IPS-18c (cell line): ENCODE measurements around the gene KIR2DL4.
"Not testable (repeated sequence)": the region's sequence is repeated elsewhere in the genome, so short reads cannot be mapped to it uniquely, and the experiment has no call there.

Source experiments
- H3K4me3 ChIP-seq: 2 replicates; pipeline ENCODE4 v1.7.0; 2013; ENCODE audit warnings: low read depth, mild to moderate bottlenecking, low read length, moderate library complexity; ENCODE audit not compliant: insufficient read depth
- H3K9me3 ChIP-seq: one replicate; pipeline ENCODE4 v1.6.1; 2013; ENCODE audit warnings: mild to moderate bottlenecking, low read length, moderate library complexity; ENCODE audit not compliant: control insufficient read depth, insufficient read depth

The KIR2DL4 gene

DNA sequence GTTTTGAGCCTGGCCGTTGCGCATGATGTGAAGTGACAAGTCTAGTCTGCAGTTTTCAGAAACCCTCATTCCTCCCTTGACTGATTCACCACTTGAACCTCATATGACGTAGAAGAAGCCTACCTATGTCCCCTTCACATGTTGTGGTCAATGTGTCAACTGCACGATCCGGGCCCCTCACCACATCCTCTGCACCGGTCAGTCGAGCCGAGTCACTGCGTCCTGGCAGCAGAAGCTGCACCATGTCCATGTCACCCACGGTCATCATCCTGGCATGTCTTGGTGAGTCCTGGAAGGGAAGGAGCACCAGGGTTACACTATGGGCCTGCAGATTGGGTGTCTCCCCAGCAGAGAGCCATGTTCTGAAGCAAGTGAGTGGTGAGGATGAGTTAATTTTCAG is at the start of gene KIR2DL4:
TSS of gene KIR2DL4 (plus strand) at position 201 of the 400 bp plus-strand sequence. CDS start at position 243, 42 bp downstream.
- Histone ChIP-seq H3K4me3 (no peak within 1 kb of the TSS; the same call in 1 of the 2 replicates), H3K9me3 (peaks cover 15% of the 10 kb centered on the region)

DNA sequence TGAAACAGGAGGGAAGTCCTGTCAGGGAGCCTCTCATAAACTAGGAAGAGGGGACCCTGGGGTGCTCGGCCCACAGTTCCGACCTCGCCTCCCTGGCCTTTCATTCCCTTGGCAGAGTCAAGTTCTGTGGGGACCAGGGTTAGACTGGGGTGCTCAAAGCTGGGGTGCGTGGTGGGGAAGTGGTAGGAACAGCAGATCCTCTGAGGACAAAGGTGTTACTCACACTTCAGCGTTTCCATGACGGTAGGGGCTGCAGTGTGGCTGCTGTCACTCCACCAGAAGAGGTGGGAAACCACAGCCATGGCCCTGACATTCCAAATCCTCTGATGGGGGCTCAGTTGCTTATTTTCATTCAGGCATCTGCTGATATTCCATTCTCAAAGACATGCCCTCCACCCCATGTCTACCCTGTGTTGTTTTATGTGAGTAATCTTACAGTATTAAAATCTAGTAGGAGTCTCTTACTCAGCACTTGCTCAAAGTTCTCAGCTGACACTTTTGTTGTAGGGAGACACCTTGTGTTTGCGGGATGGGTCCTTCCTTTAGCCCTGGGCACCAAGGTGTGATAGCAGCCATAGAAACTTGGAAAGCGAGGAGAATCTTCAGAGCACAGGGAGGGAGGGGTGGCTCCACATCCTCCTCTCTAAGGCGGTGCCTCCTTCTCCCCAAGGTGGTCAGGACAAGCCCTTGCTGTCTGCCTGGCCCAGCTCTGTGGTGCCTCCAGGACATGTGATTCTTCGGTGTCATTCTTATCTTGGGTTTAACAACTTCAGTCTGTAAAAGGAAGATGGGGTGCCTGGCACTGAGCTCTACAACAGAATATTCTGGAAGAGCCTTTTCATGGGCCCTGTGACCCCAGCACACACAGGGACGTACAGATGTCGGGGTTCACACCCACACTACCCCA is 47.0 kb upstream of the KIR2DL4 start:
- H3K9me3 ChIP-seq, H3K4me3 ChIP-seq: not testable (repeated sequence)

DNA sequence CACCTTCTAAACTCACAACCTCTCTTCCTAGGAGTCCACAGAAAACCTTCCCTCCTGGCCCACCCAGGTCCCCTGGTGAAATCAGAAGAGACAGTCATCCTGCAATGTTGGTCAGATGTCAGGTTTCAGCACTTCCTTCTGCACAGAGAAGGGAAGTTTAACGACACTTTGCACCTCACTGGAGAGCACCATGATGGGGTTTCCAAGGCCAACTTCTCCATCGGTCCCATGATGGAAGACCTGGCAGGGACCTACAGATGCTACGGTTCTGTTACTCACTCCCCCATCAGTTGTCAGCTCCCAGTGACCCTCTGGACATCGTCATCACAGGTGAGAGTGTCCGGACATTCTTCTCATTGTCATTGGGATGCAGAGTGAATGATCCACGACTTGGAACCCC is 44.8 kb upstream of the KIR2DL4 start:
- not testable (repeated sequence) for H3K9me3 ChIP-seq

DNA sequence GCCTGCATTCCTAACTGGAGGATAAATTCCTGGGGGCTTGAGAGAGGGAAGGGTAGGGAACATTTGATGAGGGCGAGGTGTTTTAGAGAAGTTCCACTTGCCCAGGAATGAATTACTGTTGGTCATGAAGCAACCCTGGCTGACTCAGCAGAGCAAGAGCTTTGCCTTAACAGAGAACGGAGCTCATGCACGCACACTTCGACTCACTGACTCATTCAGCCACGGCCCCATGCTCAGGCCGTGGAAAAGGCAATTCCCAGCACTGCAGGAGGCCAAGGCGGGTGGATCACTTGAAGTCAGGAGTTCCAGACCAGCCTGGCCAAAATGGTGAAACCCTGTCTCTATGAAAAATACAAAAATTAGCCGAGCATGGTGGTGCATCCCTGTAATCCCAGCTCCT is 39.2 kb upstream of the KIR2DL4 start:
- H3K4me3 ChIP-seq, H3K9me3 ChIP-seq: not testable (repeated sequence)

More for the DNA sequence above, 44.8 kb upstream of the KIR2DL4 start:
- H3K4me3 ChIP-seq: not testable (repeated sequence)

DNA sequence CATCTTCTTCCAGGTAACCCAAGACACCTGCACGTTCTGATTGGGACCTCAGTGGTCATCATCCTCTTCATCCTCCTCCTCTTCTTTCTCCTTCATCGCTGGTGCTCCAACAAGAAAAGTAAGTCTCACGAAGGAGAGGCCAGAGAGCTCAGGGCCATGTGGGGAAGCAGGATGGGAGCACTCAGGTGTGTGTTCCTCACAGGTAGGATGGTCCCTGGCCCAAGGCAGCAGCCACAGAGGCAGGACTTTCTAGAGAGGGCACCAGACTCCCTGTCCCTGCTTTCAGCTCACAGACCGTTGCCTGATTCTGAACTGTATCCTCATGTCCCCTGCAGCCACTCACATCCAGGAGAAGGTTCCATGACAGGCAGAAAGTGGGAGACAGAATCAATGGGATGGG is 36.9 kb upstream of the KIR2DL4 start:
- H3K9me3 ChIP-seq, H3K4me3 ChIP-seq: not testable (repeated sequence)

DNA sequence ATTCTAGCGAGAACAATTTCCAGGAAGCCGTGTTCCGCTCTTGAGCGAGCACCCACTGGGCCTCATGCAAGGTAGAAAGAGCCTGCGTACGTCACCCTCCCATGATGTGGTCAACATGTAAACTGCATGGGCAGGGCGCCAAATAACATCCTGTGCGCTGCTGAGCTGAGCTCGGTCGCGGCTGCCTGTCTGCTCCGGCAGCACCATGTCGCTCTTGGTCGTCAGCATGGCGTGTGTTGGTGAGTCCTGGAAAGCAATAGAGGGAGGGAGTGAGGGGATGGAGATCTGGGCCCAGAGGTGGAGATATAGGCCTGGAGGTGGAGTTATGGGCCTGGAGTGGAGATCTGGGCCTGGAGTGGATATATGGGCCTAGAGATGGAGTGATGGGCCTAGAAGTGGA is 33.8 kb upstream of the KIR2DL4 start, which contains the start of gene KIR2DL1:
TSS of gene KIR2DL1 (plus strand) at position 148 of the 400 bp plus-strand sequence. CDS start at position 206, 58 bp downstream.
- H3K4me3 ChIP-seq: not testable (repeated sequence)
- peaks cover 13% of the 10 kb centered on the region for H3K9me3 ChIP-seq

DNA sequence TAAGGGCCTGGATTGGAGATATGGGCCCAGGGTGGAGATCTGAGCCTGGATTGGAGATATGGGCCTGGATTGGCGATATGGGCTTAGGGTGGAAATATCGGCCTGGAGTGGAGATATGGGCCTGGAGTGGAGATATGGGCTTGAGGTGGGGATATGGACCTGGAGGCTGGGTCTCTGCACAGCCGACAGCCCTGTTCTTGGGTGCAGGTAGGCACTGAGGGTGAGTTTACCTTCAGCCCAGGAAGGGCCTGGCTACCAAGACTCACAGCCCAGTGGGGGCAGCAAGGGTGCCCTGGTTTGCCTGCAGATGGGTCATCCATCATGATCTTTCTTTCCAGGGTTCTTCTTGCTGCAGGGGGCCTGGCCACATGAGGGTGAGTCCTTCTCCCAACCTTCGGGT is 32.9 kb upstream of the KIR2DL4 start:
- H3K9me3 ChIP-seq: peaks cover 11% of the 10 kb centered on the region
- H3K4me3 ChIP-seq: not testable (repeated sequence)

DNA sequence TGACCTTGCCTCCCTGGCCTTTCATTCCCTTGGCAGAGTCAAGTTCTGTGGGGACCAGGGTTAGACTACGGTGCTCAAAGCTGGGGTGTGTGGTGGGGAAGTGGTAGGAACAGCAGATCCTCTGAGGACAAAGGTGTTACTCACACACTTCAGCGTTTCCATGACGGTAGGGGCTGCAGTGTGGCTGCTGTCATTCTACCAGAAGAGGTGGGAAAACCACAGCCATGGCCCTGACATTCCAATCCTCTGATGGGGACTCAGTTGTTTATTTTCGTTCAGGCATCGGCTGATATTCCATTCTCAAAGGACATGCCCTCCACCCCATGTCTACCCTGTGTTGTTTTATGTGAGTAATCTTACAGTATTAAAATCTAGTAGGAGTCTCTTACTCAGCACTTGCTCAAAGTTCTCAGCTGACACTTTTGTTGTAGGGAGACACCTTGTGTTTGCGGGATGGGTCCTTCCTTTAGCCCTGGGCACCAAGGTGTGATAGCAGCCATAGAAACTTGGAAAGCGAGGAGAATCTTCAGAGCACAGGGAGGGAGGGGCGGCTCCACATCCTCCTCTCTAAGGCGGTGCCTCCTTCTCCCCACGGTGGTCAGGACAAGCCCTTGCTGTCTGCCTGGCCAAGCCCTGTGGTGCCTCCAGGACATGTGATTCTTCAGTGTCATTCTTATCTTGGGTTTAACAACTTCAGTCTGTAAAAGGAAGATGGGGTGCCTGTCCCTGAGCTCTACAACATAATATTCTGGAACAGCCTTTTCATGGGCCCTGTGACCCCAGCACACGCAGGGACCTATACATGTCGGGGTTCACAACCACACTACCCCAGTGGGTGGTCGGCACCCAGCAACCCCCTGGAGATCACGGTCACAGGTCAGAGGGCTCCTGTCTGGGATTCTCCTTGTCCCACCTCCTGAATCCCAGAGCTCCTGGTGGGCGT is 32.1 kb upstream of the KIR2DL4 start:
- H3K4me3 ChIP-seq: not testable (repeated sequence)
- peaks cover 11% of the 10 kb centered on the region for H3K9me3 ChIP-seq

DNA sequence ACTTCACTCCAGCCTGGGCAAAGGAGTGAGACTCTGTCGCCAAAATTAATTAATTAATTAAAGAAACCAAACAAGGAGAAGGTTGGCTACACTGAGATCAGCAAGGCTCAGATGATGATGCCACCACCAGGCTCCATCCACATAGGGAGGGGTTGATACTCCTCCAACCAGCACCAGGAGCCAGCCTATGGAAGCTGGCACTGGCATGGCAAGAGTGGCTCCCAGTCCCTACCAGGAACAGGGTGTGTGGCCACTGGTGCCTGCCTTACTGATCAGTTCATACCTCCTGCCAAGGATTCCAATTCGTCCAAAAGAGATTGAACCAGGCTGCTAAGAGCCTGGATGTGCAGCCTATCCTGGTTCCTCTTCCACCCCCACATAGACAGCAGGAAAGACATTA is 30.7 kb upstream of the KIR2DL4 start:
- peaks cover 11% of the 10 kb centered on the region for H3K9me3 ChIP-seq
- not testable (repeated sequence) for H3K4me3 ChIP-seq

DNA sequence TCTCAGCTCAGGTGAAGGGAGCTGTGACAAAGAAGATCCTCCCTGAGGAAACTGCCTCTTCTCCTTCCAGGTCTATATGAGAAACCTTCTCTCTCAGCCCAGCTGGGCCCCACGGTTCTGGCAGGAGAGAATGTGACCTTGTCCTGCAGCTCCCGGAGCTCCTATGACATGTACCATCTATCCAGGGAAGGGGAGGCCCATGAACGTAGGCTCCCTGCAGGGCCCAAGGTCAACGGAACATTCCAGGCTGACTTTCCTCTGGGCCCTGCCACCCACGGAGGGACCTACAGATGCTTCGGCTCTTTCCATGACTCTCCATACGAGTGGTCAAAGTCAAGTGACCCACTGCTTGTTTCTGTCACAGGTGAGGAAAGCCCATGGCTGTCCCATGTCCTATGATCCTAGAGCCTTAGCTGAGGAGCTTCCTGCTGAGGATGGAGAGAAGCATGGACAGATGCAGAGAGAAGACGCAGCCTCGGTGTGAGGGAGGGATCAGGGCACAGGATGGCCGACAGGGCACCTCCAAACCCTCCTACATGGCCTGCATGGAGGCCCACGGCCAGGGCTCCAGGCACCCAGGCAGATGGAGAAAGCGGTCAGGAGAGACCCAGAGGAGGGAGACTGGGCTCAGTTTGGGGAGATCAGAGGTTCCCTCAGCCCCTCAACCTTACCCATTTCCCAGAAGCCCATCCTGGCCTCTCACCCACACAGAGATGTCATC is 28.2 kb upstream of the KIR2DL4 start:
- H3K4me3 ChIP-seq: not testable (repeated sequence)
- H3K9me3 ChIP-seq: peaks cover 11% of the 10 kb centered on the region

DNA sequence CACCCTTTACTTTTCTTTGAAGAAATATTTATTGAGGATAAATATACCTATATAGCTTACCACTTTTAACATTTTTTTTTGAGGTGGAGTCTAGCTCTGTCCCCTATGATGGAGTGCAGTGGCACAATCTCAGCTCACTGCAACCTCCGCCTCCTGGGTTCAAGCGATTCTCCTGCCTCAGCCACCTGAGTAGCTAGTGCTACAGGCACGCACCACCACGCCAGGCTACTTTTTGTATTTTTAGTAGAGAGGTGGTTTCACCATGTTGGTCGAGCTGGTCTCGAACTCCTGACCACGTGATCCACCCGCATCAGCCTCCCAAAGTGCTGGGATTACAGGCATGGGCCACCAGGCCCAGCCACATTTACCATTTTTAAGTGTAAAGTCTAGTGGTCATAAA is 27.6 kb upstream of the KIR2DL4 start:
- H3K9me3 ChIP-seq: peaks cover 12% of the 10 kb centered on the region
- H3K4me3 ChIP-seq: not testable (repeated sequence)

DNA sequence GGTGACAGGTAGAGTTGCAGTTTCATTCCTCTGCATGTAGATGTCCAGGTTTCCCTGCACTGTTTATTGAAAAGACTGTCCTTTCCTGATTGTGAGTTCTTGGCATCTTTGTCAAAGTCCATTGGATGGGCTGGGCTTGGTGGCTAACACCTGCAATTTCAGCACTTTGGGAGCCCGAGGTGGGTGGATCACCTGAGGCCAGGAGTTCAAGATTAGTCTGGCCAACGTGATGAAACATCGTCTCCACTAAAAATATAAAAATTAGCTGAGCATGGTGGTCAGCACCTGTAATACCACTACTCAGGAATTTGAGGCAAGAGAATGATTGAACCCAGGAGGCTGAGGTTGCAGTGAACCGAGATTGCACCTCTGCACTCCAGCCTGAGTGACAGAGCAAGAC is 25.6 kb upstream of the KIR2DL4 start:
- not testable (repeated sequence) for H3K9me3 ChIP-seq, H3K4me3 ChIP-seq

DNA sequence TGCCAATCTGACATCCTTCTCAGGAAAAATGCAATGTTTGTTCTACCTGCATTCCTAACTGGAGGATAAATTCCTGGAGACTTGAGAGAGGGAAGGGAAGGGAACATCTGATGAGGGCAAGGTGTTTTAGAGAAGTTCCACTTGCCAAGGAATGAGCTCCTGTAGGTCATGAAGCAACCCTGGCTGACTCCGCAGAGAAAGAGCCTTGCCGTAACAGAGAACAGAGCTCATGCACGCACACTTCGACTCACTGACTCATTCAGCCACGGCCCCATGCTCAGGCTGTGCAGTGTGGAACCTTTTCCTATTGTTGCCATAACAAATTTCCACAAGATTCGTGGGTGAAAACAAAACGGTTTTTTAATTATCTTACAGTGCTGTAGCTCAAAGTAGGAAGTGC is 24.5 kb upstream of the KIR2DL4 start:
- H3K4me3 ChIP-seq, H3K9me3 ChIP-seq: not testable (repeated sequence)

DNA sequence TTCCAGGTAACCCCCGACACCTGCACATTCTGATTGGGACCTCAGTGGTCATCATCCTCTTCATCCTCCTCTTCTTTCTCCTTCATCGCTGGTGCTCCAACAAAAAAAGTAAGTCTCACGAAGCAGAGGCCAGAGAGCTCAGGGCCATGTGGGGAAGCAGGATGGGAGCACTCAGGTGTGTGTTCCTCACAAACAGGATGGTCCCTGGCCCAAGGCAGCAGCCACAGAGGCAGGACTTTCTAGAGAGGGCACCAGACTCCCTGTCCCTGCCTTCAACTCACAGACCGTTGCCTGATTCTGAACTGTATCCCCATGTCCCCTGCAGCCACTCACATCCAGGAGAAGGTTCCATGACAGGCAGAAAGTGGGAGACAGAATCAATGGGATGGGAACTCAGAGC is 20.5 kb upstream of the KIR2DL4 start:
- H3K9me3 ChIP-seq: peaks cover 16% of the 10 kb centered on the region
- H3K4me3 ChIP-seq: not testable (repeated sequence)

DNA sequence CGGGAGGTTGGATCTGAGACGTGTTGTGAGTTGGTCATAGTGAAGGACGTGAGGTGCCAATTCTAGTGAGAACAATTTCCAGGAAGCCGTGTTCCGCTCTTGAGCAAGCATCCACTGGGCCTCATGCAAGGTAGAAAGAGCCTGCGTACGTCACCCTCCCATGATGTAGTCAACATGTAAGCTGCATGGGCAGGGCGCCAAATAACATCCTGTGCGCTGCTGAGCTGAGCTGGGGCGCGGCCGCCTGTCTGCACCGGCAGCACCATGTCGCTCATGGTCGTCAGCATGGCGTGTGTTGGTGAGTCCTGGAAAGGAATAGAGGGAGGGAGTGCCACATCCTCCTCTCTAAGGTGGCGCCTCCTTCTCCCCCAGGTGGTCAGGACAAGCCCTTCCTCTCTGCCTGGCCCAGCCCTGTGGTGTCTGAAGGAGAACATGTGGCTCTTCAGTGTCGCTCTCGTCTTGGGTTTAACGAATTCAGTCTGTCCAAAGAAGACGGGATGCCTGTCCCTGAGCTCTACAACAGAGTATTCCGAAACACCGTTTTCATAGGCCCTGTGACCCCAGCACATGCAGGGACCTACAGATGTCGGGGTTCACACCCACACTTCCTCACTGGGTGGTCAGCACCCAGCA is 17.2 kb upstream of the KIR2DL4 start:
- not testable (repeated sequence) for H3K4me3 ChIP-seq
- peaks cover 24% of the 10 kb centered on the region for H3K9me3 ChIP-seq

DNA sequence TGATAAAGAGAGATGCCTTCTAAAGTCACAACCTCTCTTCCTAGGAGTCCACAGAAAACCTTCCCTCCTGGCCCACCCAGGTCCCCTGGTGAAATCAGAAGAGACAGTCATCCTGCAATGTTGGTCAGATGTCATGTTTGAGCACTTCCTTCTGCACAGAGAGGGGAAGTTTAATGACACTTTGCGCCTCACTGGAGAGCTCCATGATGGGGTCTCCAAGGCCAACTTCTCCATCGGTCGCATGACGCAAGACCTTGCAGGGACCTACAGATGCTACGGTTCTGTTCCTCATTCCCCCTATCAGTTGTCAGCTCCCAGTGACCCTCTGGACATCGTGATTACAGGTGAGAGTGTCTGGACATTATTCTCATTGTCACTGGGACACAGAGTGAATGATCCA is 15.3 kb upstream of the KIR2DL4 start:
- peaks cover 25% of the 10 kb centered on the region for H3K9me3 ChIP-seq
- not testable (repeated sequence) for H3K4me3 ChIP-seq

DNA sequence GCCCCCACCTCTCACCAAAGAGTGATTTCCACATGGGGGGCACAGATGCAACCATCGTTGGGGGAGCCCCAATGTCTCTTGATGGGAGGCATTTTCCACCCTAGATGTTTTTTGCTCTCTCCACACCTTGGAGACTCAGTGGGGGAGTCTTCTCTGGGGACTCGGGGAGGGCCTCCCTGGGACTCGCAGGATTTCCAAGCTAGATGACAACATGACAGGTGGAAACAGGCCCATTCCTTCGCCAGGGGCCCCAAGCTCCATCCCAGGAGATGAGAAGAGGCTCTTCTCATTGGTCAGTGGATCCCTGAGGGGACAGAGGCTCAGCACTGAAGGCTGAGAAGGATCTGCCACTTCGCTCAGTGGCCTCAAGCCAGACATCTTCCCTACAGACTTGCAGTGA is 12.7 kb upstream of the KIR2DL4 start:
- Histone ChIP-seq H3K9me3 (peaks cover 22% of the 10 kb centered on the region), H3K4me3 (no peak overlapping the region)
